ENCODE data around the gene TMEM213. TPM values are rescaled to one million over a fixed set of nuclear protein-coding genes. Genes with fewer than 3 reads are reported as not detected.

TMEM213 gene
- not detected in 2 replicates for total RNA-seq

GRCh38 chr7:138797715-138798320 lies at the start of gene TMEM213, which contains the start of gene ATP6V0A4:
TSS of gene TMEM213 (plus strand) at chr7:138797994. CDS start at chr7:138798105, 111 bp downstream.
TSS of gene ATP6V0A4 (minus strand) at chr7:138798196. CDS start at chr7:138771247, 26,949 bp downstream.

Other genes with a start within 250 kb of the TMEM213 start
- not detected in 2 replicates for gene SVOPL, start 96.6 kb upstream of the TMEM213 start, total RNA-seq
- 0.09 and 0.11 TPM in 2 replicates for gene ATP6V0A4, start 202 bp downstream of the TMEM213 start, total RNA-seq
- gene KIAA1549, start 183.4 kb downstream of the TMEM213 start, total RNA-seq = 1.7 and 2.6 TPM in 2 replicates
- gene ZC3HAV1L, start 238.0 kb downstream of the TMEM213 start, total RNA-seq = 15.2 and 20.4 TPM in 2 replicates